Measurements from ENCODE around the gene GUCY2C. TPM values are rescaled to one million over a fixed set of nuclear protein-coding genes. Genes with fewer than 3 reads are reported as not detected.

GUCY2C gene
- total RNA-seq, 1 donor from 2014 or later: not detected

DNA sequence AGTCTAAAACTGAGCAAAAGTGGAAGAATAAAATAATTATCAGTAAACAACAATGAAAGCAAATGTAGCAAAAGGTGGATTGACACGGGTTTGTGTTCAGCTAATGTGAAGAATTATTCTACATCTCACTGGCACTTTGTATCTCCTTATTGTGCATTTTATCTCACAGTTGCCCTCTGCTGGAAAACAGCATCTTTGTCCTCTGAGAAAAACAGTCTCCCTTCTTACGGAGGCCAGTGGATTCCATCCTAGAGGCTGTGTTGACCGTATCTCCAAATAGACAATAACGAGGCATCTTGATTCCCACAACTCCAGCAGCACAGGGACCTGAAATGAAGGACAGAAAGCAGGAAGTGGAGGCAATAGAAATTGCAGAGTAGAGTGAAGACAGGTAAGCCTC is 77.4 kb downstream of the GUCY2C start:
- DNase-seq (ENCODE audit: low read depth): no peak
- H3K4me3 ChIP-seq (ENCODE audit: low read depth, low read length): no peak overlapping the region
- TF ChIP-seq, protein P1, sequence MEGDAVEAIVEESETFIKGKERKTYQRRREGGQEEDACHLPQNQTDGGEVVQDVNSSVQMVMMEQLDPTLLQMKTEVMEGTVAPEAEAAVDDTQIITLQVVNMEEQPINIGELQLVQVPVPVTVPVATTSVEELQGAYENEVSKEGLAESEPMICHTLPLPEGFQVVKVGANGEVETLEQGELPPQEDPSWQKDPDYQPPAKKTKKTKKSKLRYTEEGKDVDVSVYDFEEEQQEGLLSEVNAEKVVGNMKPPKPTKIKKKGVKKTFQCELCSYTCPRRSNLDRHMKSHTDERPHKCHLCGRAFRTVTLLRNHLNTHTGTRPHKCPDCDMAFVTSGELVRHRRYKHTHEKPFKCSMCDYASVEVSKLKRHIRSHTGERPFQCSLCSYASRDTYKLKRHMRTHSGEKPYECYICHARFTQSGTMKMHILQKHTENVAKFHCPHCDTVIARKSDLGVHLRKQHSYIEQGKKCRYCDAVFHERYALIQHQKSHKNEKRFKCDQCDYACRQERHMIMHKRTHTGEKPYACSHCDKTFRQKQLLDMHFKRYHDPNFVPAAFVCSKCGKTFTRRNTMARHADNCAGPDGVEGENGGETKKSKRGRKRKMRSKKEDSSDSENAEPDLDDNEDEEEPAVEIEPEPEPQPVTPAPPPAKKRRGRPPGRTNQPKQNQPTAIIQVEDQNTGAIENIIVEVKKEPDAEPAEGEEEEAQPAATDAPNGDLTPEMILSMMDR (conservative IDR thresholded peaks at IDR 0.05; ENCODE audit: low read depth, low read length): peak; percentile 56

DNA sequence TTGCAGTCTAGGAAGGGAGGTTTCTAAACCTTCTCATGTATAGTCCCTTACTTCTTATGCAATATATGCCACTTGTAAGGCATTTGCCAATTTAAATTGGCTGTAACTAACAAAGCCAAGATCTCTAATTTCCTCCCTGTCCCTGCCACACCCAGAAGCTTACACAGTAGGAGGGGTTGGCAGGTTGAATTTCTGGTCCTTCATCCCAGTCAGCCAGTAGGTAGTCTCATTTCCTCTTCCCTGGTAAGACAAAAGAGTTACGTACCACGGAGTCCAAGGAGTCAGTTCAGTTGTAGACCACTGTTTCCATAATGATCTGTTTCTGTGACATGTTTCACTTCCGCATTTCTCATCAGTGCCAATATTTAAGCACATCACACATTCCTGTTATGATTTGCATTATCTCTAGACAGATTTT is 81.7 kb downstream of the GUCY2C start:
- no peak overlapping the region for H3K4me3 ChIP-seq (ENCODE audit: low read depth, low read length)
- DNase-seq (ENCODE audit: low read depth): no peak
- TF ChIP-seq, protein P1 (conservative IDR thresholded peaks at IDR 0.05; ENCODE audit: low read depth, low read length): no peak

DNA sequence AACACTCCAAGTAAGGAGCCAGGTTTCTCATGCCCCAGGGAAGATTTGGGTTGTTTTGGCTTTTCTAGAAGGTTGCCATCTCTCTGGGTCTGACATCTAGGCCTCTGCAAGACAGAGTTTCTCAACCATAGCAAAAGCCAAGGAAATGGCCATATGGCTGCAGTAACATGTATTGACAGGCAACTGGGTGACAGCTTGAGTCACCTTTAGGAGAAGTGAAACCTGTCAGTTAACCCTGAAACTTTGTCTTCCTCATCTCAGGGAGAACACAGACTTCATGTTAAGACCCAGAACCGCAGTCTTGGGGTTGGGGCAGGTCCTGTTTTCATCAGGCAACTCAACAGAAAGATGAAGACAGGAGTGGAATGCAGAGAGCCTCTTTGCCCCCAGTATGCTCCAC is 82.7 kb downstream of the GUCY2C start:
- DNase-seq (ENCODE audit: low read depth): no peak
- no peak overlapping the region for H3K4me3 ChIP-seq (ENCODE audit: low read depth, low read length)
- TF ChIP-seq, protein P1 (conservative IDR thresholded peaks at IDR 0.05; ENCODE audit: low read depth, low read length): no peak

DNA sequence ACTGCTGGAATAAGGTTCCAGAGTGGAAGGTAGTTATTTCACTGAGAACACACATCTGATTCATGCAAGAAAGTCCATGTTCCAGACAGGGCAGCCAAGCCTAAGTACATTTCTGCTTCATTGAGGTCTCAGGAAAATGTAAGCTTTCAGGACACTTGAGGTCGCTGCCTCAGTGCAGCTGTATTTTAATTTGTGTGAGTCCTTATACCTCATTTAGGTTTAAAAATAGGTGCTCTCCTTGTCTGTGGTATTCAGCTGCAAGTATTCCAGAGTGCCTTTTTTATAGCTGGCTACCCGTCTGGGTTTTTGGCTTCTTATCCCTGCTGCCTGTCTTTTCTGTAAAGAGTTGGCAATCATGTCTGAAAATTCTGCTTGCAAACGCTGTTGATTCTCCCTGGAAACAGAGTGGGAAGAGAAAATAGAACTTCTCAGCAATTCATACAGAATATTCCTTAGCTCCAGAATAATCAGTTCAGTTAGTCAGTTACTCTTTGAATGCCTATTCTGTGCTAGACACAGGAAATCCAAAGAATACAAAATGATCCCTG is 83.4 kb downstream of the GUCY2C start:
- no peak for DNase-seq (ENCODE audit: low read depth)
- H3K4me3 ChIP-seq (ENCODE audit: low read depth, low read length): no peak overlapping the region
- TF ChIP-seq, protein P1 (conservative IDR thresholded peaks at IDR 0.05; ENCODE audit: low read depth, low read length): no peak

DNA sequence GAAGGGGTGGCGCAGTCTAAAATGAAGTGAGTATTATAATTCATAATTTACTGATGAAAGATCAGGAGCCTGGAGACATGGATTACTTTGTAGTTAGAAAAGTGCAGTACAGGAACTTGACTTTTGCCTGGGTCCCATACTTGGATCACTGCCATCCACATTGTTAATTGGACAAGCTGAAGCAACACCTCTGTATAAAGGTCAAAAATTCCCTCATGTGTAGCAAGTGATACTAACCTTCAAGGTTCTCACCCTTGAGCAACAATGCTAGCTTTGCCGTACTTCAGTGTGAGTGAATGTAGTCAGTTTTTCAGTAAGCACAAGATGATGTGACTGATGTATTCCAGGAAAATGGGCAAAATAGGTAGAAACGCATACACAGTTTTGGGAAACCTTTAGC is 84.1 kb downstream of the GUCY2C start:
- H3K4me3 ChIP-seq (ENCODE audit: low read depth, low read length): no peak overlapping the region
- no peak for DNase-seq (ENCODE audit: low read depth)
- TF ChIP-seq, protein P1 (conservative IDR thresholded peaks at IDR 0.05; ENCODE audit: low read depth, low read length): no peak

DNA sequence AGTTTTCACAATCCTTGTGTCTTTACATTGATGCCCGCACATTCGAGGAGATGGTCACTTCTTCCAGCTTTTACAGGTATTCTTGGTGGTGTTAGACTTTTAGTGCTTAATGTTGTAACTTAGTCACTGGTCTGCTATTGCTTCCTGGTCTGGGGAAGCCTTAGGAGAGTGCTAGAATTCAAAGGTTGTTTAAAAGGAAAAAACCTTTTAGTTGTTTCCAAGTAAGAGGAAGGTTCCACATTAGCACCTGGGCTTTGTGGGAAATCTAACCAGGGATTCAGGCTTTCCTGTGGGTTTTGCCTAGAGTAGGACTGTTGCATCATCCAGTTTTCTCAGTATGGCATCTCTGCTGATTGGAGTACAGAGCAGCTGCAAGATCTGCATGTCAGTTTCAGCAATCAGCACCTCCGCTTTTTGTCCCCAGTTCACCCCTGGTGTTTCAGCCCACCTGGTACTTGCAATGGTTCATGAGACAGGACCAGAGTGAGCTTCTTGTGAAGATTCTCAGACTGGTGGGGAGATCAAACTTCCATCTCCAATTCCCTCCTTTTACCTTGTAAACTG is 84.7 kb downstream of the GUCY2C start:
- TF ChIP-seq, protein P1 (conservative IDR thresholded peaks at IDR 0.05; ENCODE audit: low read depth, low read length): no peak
- H3K4me3 ChIP-seq (ENCODE audit: low read depth, low read length): no peak overlapping the region

DNA sequence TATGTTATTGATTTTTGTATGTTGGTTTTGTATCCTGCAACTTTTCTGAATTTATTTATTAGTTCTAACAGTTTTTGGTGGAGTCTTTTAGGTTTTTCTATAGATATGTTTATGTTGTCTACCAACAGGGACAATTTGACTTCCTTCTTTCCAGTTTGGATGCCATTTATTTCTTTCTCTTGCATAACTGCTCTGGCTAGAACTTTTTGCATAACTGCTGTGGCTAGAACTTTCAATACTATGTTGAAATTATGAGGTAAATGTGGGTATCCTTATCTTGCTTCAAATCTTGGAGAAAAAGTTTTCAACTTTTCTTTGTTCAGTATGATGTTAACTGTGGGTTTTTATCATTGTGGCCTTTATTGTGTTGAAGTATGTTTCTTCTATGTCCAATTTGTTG is 88.8 kb downstream of the GUCY2C start:
- DNase-seq (ENCODE audit: low read depth): no peak
- TF ChIP-seq, protein P1 (conservative IDR thresholded peaks at IDR 0.05; ENCODE audit: low read depth, low read length): no peak
- no peak overlapping the region for H3K4me3 ChIP-seq (ENCODE audit: low read depth, low read length)

More for the DNA sequence above, 84.7 kb downstream of the GUCY2C start:
- no peak for DNase-seq (ENCODE audit: low read depth)

All from epithelial cell of proximal tubule (primary cell).